ENCODE data around the gene QARS1.

The QARS1 gene

DNA sequence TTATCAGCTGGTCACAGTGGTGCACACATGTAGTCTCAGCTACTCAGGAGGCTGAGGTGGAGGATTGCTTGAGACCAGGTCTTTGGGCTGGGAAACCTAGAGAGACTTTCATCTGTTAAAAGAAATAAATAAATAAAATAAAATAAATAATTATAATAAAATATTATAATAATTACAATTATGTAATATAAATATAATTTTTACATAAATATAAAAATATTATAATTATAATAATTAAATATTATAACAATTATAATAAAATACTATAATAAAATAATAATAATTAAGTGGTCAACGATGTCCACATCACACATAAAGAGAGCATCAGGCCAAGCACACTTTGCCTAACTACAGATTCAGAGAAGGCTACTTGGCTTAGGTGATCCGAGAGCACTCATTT lies 25.3 kb downstream of the QARS1 start:
- H3K4me2 ChIP-seq (ENCODE audit: insufficient read depth, low read length, poor library complexity, severe bottlenecking) = no peak overlapping the region
- WGBS, 2 donors (ENCODE audit: extremely low coverage in 2 of 2, insufficient read length in 2 of 2, insufficient replicate concordance in 1 of 2) = no CpG with 5 or more reads among the region's 2 CpGs
- H2AFZ ChIP-seq (ENCODE audit: low read length) = no peak overlapping the region
- H3K9me3 ChIP-seq (replicated peaks in 1 of 2; ENCODE audit: control insufficient read depth in 2 of 2, insufficient read depth in 1 of 2, low read depth in 1 of 2, low read length in 2 of 2) = peaks cover 0 to 5% of the 10 kb centered on the region in 2 donors
- no peak overlapping the region for H4K91ac ChIP-seq (ENCODE audit: low read depth, low read length, poor library complexity)
- H3K4me1 ChIP-seq (ENCODE audit: control insufficient read depth in 2 of 2, insufficient read depth in 1 of 2, low read depth in 1 of 2, low read length in 2 of 2) = no peaks in the 10 kb centered on the region
- no peak overlapping the region for H2BK15ac ChIP-seq (ENCODE audit: low read length)
- no peaks in the 10 kb centered on the region for H3K27me3 ChIP-seq (ENCODE audit: control insufficient read depth in 3 of 3, insufficient read depth in 3 of 3, low read depth in 1 of 3, low read length in 3 of 3)
- H2BK120ac ChIP-seq (ENCODE audit: low read depth, low read length) = no peak overlapping the region
- H3K27ac ChIP-seq (replicated peaks; ENCODE audit: low read length) = no peak overlapping the region
- H3K36me3 ChIP-seq (replicated peaks in 1 of 2; ENCODE audit: control insufficient read depth in 2 of 2, insufficient read depth in 2 of 2, low read length in 2 of 2) = peaks cover 19 to 69% of the 10 kb centered on the region in 2 donors
- H3K79me1 ChIP-seq (ENCODE audit: low read depth, low read length) = peaks cover 4% of the 10 kb centered on the region
- no peak overlapping the region for H3K23ac ChIP-seq (ENCODE audit: low read depth, low read length, poor library complexity)
- no peak overlapping the region for H4K8ac ChIP-seq (ENCODE audit: low read depth, low read length)
- no peak overlapping the region for H3K18ac ChIP-seq (ENCODE audit: low read length)
- no peak overlapping the region for H2BK5ac ChIP-seq (ENCODE audit: low read length)
- H3K4ac ChIP-seq (ENCODE audit: low read length) = no peak overlapping the region
- no peak overlapping the region for H3K9ac ChIP-seq (ENCODE audit: low read depth, low read length, poor library complexity)
- H2BK12ac ChIP-seq (ENCODE audit: low read length) = no peak overlapping the region
- DNase-seq (ENCODE audit: low spot score) = no peak
- no peak overlapping the region for H3K14ac ChIP-seq (ENCODE audit: low read length)
- no peak overlapping the region for H2AK5ac ChIP-seq (ENCODE audit: low read depth, low read length)
- H3K4me3 ChIP-seq (ENCODE audit: low read length in 2 of 2) = no peak overlapping the region

- H3K9ac ChIP-seq (ENCODE audit: low read depth, low read length, poor library complexity) = no peak overlapping the region
- no peak overlapping the region for H3K18ac ChIP-seq (ENCODE audit: low read length)
- H2BK5ac ChIP-seq (ENCODE audit: low read length) = no peak overlapping the region
- H3K14ac ChIP-seq (ENCODE audit: low read length) = no peak overlapping the region
- no peak overlapping the region for H2AK5ac ChIP-seq (ENCODE audit: low read depth, low read length)
- no peak overlapping the region for H3K4me2 ChIP-seq (ENCODE audit: insufficient read depth, low read length, poor library complexity, severe bottlenecking)
- DNase-seq (ENCODE audit: low spot score) = no peak
- no peak overlapping the region for H4K8ac ChIP-seq (ENCODE audit: low read depth, low read length)
- H3K27me3 ChIP-seq (ENCODE audit: control insufficient read depth in 3 of 3, insufficient read depth in 3 of 3, low read depth in 1 of 3, low read length in 3 of 3) = no peaks in the 10 kb centered on the region
- H2AFZ ChIP-seq (ENCODE audit: low read length) = no peak overlapping the region
- H2BK12ac ChIP-seq (ENCODE audit: low read length) = no peak overlapping the region
- H3K4me1 ChIP-seq (ENCODE audit: control insufficient read depth in 2 of 2, insufficient read depth in 1 of 2, low read depth in 1 of 2, low read length in 2 of 2) = no peaks in the 10 kb centered on the region
- no peak overlapping the region for H3K27ac ChIP-seq (replicated peaks; ENCODE audit: low read length)
- H3K4me3 ChIP-seq (ENCODE audit: low read length in 2 of 2) = peak overlapping the region in 1 of 2 donors; percentile 9
- no peak overlapping the region for H4K91ac ChIP-seq (ENCODE audit: low read depth, low read length, poor library complexity)
- no peak overlapping the region for H3K23ac ChIP-seq (ENCODE audit: low read depth, low read length, poor library complexity)
- H3K79me1 ChIP-seq (ENCODE audit: low read depth, low read length) = peaks cover 4% of the 10 kb centered on the region
- no peak overlapping the region for H3K4ac ChIP-seq (ENCODE audit: low read length)
- WGBS, 2 donors (ENCODE audit: extremely low coverage in 2 of 2, insufficient read length in 2 of 2, insufficient replicate concordance in 1 of 2) = no CpG with 5 or more reads among the region's 4 CpGs
- H2BK120ac ChIP-seq (ENCODE audit: low read depth, low read length) = no peak overlapping the region
- H3K36me3 ChIP-seq (replicated peaks in 1 of 2; ENCODE audit: control insufficient read depth in 2 of 2, insufficient read depth in 2 of 2, low read length in 2 of 2) = peaks cover 31 to 84% of the 10 kb centered on the region in 2 donors
- peaks cover 0 to 5% of the 10 kb centered on the region in 2 donors for H3K9me3 ChIP-seq (replicated peaks in 1 of 2; ENCODE audit: control insufficient read depth in 2 of 2, insufficient read depth in 1 of 2, low read depth in 1 of 2, low read length in 2 of 2)
- H2BK15ac ChIP-seq (ENCODE audit: low read length) = no peak overlapping the region
These were observed 27.9 kb downstream of the QARS1 start for GRCh38 chr3:49076646-49077045.

- no peak overlapping the region for H2BK15ac ChIP-seq (ENCODE audit: low read length)
These were observed 28.4 kb downstream of the QARS1 start for GRCh38 chr3:49076116-49076515.

DNA sequence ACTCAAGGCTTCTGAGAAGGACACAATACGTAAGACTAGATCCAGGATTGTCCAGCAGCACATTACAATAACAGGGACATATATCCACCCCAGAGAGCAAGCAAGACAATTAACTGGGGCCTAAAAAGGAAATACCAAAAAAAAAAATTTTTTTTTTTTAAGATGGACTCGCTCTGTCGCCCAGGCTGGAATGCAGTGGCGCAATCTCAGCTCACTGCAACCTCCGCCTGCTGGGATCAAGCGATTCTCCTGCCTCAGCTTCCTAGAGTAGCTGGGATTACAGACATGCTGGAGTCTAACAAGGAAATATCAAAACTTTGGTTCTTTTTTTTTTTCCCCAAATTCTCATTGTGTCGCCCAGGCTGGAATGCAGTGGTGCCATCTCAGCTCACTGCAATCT lies 46.5 kb downstream of the QARS1 start:
- Histone ChIP-seq H3K4ac (ENCODE audit: low read length) (no peak overlapping the region), H3K4me3 (ENCODE audit: low read length in 2 of 2) (no peak overlapping the region), H3K23ac (ENCODE audit: low read depth, low read length, poor library complexity) (no peak overlapping the region), H3K4me1 (ENCODE audit: control insufficient read depth in 2 of 2, insufficient read depth in 1 of 2, low read depth in 1 of 2, low read length in 2 of 2) (no peaks in the 10 kb centered on the region), H2BK5ac (ENCODE audit: low read length) (no peak overlapping the region), H3K9ac (ENCODE audit: low read depth, low read length, poor library complexity) (no peak overlapping the region), H2AFZ (ENCODE audit: low read length) (no peak overlapping the region), H4K91ac (ENCODE audit: low read depth, low read length, poor library complexity) (no peak overlapping the region), H3K79me1 (ENCODE audit: low read depth, low read length) (peaks cover 9% of the 10 kb centered on the region), H3K14ac (ENCODE audit: low read length) (no peak overlapping the region), H3K36me3 (replicated peaks in 1 of 2; ENCODE audit: control insufficient read depth in 2 of 2, insufficient read depth in 2 of 2, low read length in 2 of 2) (peaks cover 34 to 84% of the 10 kb centered on the region in 2 donors), H3K9me3 (replicated peaks in 1 of 2; ENCODE audit: control insufficient read depth in 2 of 2, insufficient read depth in 1 of 2, low read depth in 1 of 2, low read length in 2 of 2) (no peaks in the 10 kb centered on the region), H4K8ac (ENCODE audit: low read depth, low read length) (no peak overlapping the region), H2AK5ac (ENCODE audit: low read depth, low read length) (no peak overlapping the region), H3K4me2 (ENCODE audit: insufficient read depth, low read length, poor library complexity, severe bottlenecking) (no peak overlapping the region), H2BK12ac (ENCODE audit: low read length) (no peak overlapping the region), H3K27ac (replicated peaks; ENCODE audit: low read length) (no peak overlapping the region), H3K27me3 (ENCODE audit: control insufficient read depth in 3 of 3, insufficient read depth in 3 of 3, low read depth in 1 of 3, low read length in 3 of 3) (no peaks in the 10 kb centered on the region), H2BK15ac (ENCODE audit: low read length) (no peak overlapping the region), H2BK120ac (ENCODE audit: low read depth, low read length) (no peak overlapping the region), H3K18ac (ENCODE audit: low read length) (no peak overlapping the region)
- no peak for DNase-seq (ENCODE audit: low spot score)
- no CpG with 5 or more reads among the region's 7 CpGs for WGBS, 2 donors (ENCODE audit: extremely low coverage in 2 of 2, insufficient read length in 2 of 2, insufficient replicate concordance in 1 of 2)

More at GRCh38 chr3:49076116-49076515, 28.4 kb downstream of the QARS1 start:
- no peak overlapping the region for H4K8ac ChIP-seq (ENCODE audit: low read depth, low read length)
- no peaks in the 10 kb centered on the region for H3K27me3 ChIP-seq (ENCODE audit: control insufficient read depth in 3 of 3, insufficient read depth in 3 of 3, low read depth in 1 of 3, low read length in 3 of 3)
- peaks cover 6% of the 10 kb centered on the region for H3K79me1 ChIP-seq (ENCODE audit: low read depth, low read length)
- H2AFZ ChIP-seq (ENCODE audit: low read length) = no peak overlapping the region
- no peak overlapping the region for H3K4me2 ChIP-seq (ENCODE audit: insufficient read depth, low read length, poor library complexity, severe bottlenecking)
- no peak overlapping the region for H3K4ac ChIP-seq (ENCODE audit: low read length)
- no peak overlapping the region for H3K23ac ChIP-seq (ENCODE audit: low read depth, low read length, poor library complexity)
- DNase-seq (ENCODE audit: low spot score) = no peak
- no peak overlapping the region for H2BK12ac ChIP-seq (ENCODE audit: low read length)
- no peak overlapping the region for H2BK120ac ChIP-seq (ENCODE audit: low read depth, low read length)
- WGBS, 2 donors (ENCODE audit: extremely low coverage in 2 of 2, insufficient read length in 2 of 2, insufficient replicate concordance in 1 of 2) = no CpG with 5 or more reads among the region's 13 CpGs
- no peak overlapping the region for H3K9ac ChIP-seq (ENCODE audit: low read depth, low read length, poor library complexity)
- peak overlapping the region in 1 of 2 donors; percentile 61 for H3K4me3 ChIP-seq (ENCODE audit: low read length in 2 of 2)
- H3K18ac ChIP-seq (ENCODE audit: low read length) = no peak overlapping the region
- H3K9me3 ChIP-seq (replicated peaks in 1 of 2; ENCODE audit: control insufficient read depth in 2 of 2, insufficient read depth in 1 of 2, low read depth in 1 of 2, low read length in 2 of 2) = peaks cover 0 to 5% of the 10 kb centered on the region in 2 donors
- no peak overlapping the region for H3K14ac ChIP-seq (ENCODE audit: low read length)
- H2BK5ac ChIP-seq (ENCODE audit: low read length) = no peak overlapping the region
- H4K91ac ChIP-seq (ENCODE audit: low read depth, low read length, poor library complexity) = no peak overlapping the region
- H3K36me3 ChIP-seq (replicated peaks in 1 of 2; ENCODE audit: control insufficient read depth in 2 of 2, insufficient read depth in 2 of 2, low read length in 2 of 2) = peaks cover 35 to 87% of the 10 kb centered on the region in 2 donors
- no peak overlapping the region for H2AK5ac ChIP-seq (ENCODE audit: low read depth, low read length)
- no peak overlapping the region for H3K27ac ChIP-seq (replicated peaks; ENCODE audit: low read length)
- H3K4me1 ChIP-seq (ENCODE audit: control insufficient read depth in 2 of 2, insufficient read depth in 1 of 2, low read depth in 1 of 2, low read length in 2 of 2) = no peaks in the 10 kb centered on the region
